H1 (cell line): ENCODE results near the gene ENPP3. TPM values are rescaled to one million over a fixed set of nuclear protein-coding genes. Genes with fewer than 3 reads are reported as not detected.

Experiments used
- CTCF ChIA-PET: fragments of 300-600 bp; sonication (Branson Sonifier 250); formaldehyde crosslinking; loops from one replicate; lab custom pipeline; 2021; ENCODE audit not compliant: partially characterized antibody; lab: Charles Lee
- POLR2A ChIA-PET: fragments of 300-600 bp; sonication (Branson Sonifier 250); formaldehyde crosslinking; loops from one replicate; lab custom pipeline; 2021; ENCODE audit warnings: inconsistent platforms; ENCODE audit not compliant: partially characterized antibody; lab: Charles Lee
- DNase-seq, 2 experiments: peaks; one replicate each; pipeline versions ENCODE4 v3.0.0 to v3.0.0-alpha.2; 2010 to 2022; ENCODE audit warnings: low spot score in 2 of 2, low read depth in 1 of 2, mixed read lengths in 1 of 2
- FAIRE-seq: peaks from 2 replicates; lab custom pipeline; 2011; peaks lifted over from hg19 to GRCh38; lab: Jason Lieb, UNC
- H2AFZ ChIP-seq: 2 replicates; pipeline ENCODE4 v1.8.1; 2012; ENCODE audit warnings: low read length, inconsistent platforms
- H2AK5ac ChIP-seq: 2 replicates; pipeline ENCODE4 v1.6.1; 2013; ENCODE audit warnings: low read depth, low read length
- H2BK120ac ChIP-seq: replicated peaks from 2 replicates; pipeline ENCODE3; 2013; ENCODE audit warnings: low read depth, low read length, inconsistent platforms
- H2BK12ac ChIP-seq: 2 replicates; pipeline ENCODE4 v1.6.1; 2013; ENCODE audit warnings: low read depth, low read length
- H2BK15ac ChIP-seq: 2 replicates; pipeline ENCODE4 v1.6.1; 2013; ENCODE audit warnings: low read length
- H2BK20ac ChIP-seq: 2 replicates; pipeline ENCODE4 v1.6.1; 2013; ENCODE audit warnings: low read length
- H2BK5ac ChIP-seq: 2 replicates; pipeline ENCODE4 v1.6.1; 2013; ENCODE audit warnings: low read depth, low read length
- H3K14ac ChIP-seq: 2 replicates; pipeline ENCODE4 v1.6.1; 2013; ENCODE audit warnings: inconsistent platforms; ENCODE audit not compliant: insufficient read length
- H3K18ac ChIP-seq: 2 replicates; pipeline ENCODE4 v1.6.1; 2013; ENCODE audit warnings: low read length; ENCODE audit errors: extremely low read depth
- H3K23ac ChIP-seq: 2 replicates; pipeline ENCODE4 v1.6.1; 2013; ENCODE audit warnings: inconsistent platforms; ENCODE audit not compliant: insufficient read length
- H3K23me2 ChIP-seq: 2 replicates; pipeline ENCODE4 v1.6.1; 2013; ENCODE audit warnings: low read depth, low read length
- H3K27ac ChIP-seq: 2 replicates; pipeline ENCODE4 v1.6.1; 2011; ENCODE audit warnings: low read depth, low read length, inconsistent platforms
- H3K27me3 ChIP-seq, 4 experiments: replicated peaks in 1 of 4; 1 replicate in 1 of 4; 2 replicates in 3 of 4; pipeline versions ENCODE4 v1.6.1 to v1.8.1; 2011 to 2013; ENCODE audit warnings: low read length in 3 of 4, mild to moderate bottlenecking in 3 of 4, inconsistent platforms in 2 of 4, mixed read lengths in 2 of 4, moderate library complexity in 1 of 4; ENCODE audit not compliant: control insufficient read depth in 3 of 4, insufficient read depth in 3 of 4; ENCODE audit errors: extremely low read depth in 1 of 4
- H3K36me3 ChIP-seq, 4 experiments: 2 replicates each; pipeline versions ENCODE4 v1.6.1 to v1.8.1; 2011 to 2013; ENCODE audit warnings: mild to moderate bottlenecking in 4 of 4, low read length in 3 of 4, moderate library complexity in 2 of 4, control low read depth in 1 of 4, inconsistent platforms in 1 of 4; ENCODE audit not compliant: insufficient read depth in 4 of 4, control insufficient read depth in 2 of 4
- H3K4ac ChIP-seq: replicated peaks from 2 replicates; pipeline ENCODE3; 2013; ENCODE audit warnings: low read length, low read depth, mixed read lengths, inconsistent platforms; ENCODE audit not compliant: insufficient read length
- H3K4me1 ChIP-seq, 4 experiments: replicated peaks in 1 of 4; 1 replicate in 1 of 4; 2 replicates in 3 of 4; pipeline versions ENCODE4 v1.6.1 to v1.8.1; 2011 to 2013; ENCODE audit warnings: low read length in 3 of 4, inconsistent platforms in 2 of 4, mixed read lengths in 1 of 4; ENCODE audit not compliant: insufficient read depth in 4 of 4, control insufficient read depth in 3 of 4
- H3K4me2 ChIP-seq, 2 experiments: 2 replicates each; pipeline versions ENCODE4 v1.6.1 to v1.8.1; 2011 to 2013; ENCODE audit warnings: low read depth in 2 of 2, low read length in 2 of 2, control low read depth in 1 of 2, inconsistent platforms in 1 of 2, mild to moderate bottlenecking in 1 of 2; ENCODE audit not compliant: insufficient read depth in 1 of 2
- H3K4me3 ChIP-seq, 4 experiments: fragments of 200-600, 300-600 bp in 1 of 4; sonication (generic), shearing (Covaris generic), sonication (Bioruptor Twin) in 1 of 4; 2 replicates each; pipeline versions ENCODE4 v1.5.1 to v1.8.1; 2011 to 2016; ENCODE audit warnings: low read length in 4 of 4, low read depth in 3 of 4, control low read depth in 2 of 4, inconsistent platforms in 2 of 4, mild to moderate bottlenecking in 2 of 4, mixed read lengths in 1 of 4, moderate library complexity in 1 of 4; ENCODE audit not compliant: insufficient read depth in 2 of 4; ENCODE audit errors: extremely low read depth in 1 of 4
- H3K56ac ChIP-seq: replicated peaks from 2 replicates; pipeline ENCODE3; 2013; ENCODE audit warnings: low read depth, mild to moderate bottlenecking, mixed read lengths, low read length, inconsistent platforms; ENCODE audit not compliant: insufficient read length
- H3K79me1 ChIP-seq: 2 replicates; pipeline ENCODE4 v1.6.1; 2013; ENCODE audit warnings: low read depth, low read length, control low read depth
- H3K79me2 ChIP-seq, 2 experiments: 2 replicates each; pipeline versions ENCODE4 v1.6.1 to v1.8.1; 2012 to 2013; ENCODE audit warnings: low read length in 2 of 2, mild to moderate bottlenecking in 2 of 2, inconsistent platforms in 1 of 2; ENCODE audit not compliant: insufficient read depth in 2 of 2, control insufficient read depth in 1 of 2
- H3K9ac ChIP-seq, 4 experiments: replicated peaks in 1 of 4; 1 replicate in 1 of 4; 2 replicates in 3 of 4; pipeline versions ENCODE4 v1.6.1 to v1.8.1; 2011 to 2013; ENCODE audit warnings: low read depth in 3 of 4, low read length in 3 of 4, control low read depth in 2 of 4, mild to moderate bottlenecking in 2 of 4, moderate library complexity in 2 of 4, inconsistent platforms in 1 of 4; ENCODE audit errors: extremely low read depth in 1 of 4
- H3K9me3 ChIP-seq, 2 experiments: 2 replicates each; pipeline versions ENCODE4 v1.6.1 to v1.8.1; 2012 to 2013; ENCODE audit warnings: mild to moderate bottlenecking in 2 of 2, moderate library complexity in 2 of 2, control low read depth in 1 of 2, inconsistent platforms in 1 of 2, low read depth in 1 of 2, low read length in 1 of 2, mixed read lengths in 1 of 2; ENCODE audit not compliant: insufficient read depth in 2 of 2
- H4K20me1 ChIP-seq, 2 experiments: replicated peaks in 1 of 2; 2 replicates each; pipeline versions ENCODE3 to v1.8.1; 2011 to 2013; ENCODE audit warnings: inconsistent platforms in 2 of 2, low read length in 2 of 2, mild to moderate bottlenecking in 1 of 2; ENCODE audit not compliant: insufficient read depth in 2 of 2, control insufficient read depth in 1 of 2
- H4K5ac ChIP-seq: 2 replicates; pipeline ENCODE4 v1.6.1; 2013; ENCODE audit warnings: low read length, low read depth, mixed read lengths, inconsistent platforms; ENCODE audit not compliant: insufficient read length
- H4K8ac ChIP-seq: 2 replicates; pipeline ENCODE4 v1.8.0; 2013; ENCODE audit warnings: mild to moderate bottlenecking, moderate library complexity, low read length, inconsistent platforms; ENCODE audit not compliant: insufficient read depth; ENCODE audit errors: extremely low read depth
- H4K91ac ChIP-seq: replicated peaks from 2 replicates; pipeline ENCODE3; 2013; ENCODE audit warnings: low read length, mixed read lengths, inconsistent platforms; ENCODE audit not compliant: insufficient read length
- ASH2L ChIP-seq: fragments of 200-600, 300-600 bp; sonication (generic); IDR thresholded peaks from one replicate; pipeline ENCODE4 v1.7.1; 2017; ENCODE audit warnings: low read length
- CEBPB ChIP-seq: IDR thresholded peaks from 2 replicates; pipeline ENCODE4 v1.6.1; 2012; ENCODE audit warnings: low read depth, low read length
- EGR1 ChIP-seq: IDR thresholded peaks from 2 replicates; pipeline ENCODE4 v1.6.1; 2011; ENCODE audit warnings: low read depth, low read length, borderline replicate concordance
- GTF2F1 ChIP-seq: IDR thresholded peaks from 2 replicates; pipeline ENCODE4 v1.6.1; 2012; ENCODE audit warnings: low read depth, low read length, improper control_type of control experiment, borderline replicate concordance
- JUND ChIP-seq: IDR thresholded peaks from 2 replicates; pipeline ENCODE4 v1.6.1; 2011; ENCODE audit warnings: mild to moderate bottlenecking, improper control_type of control experiment, low read length
- NRF1 ChIP-seq: IDR thresholded peaks from 2 replicates; pipeline ENCODE4 v1.6.1; 2011; ENCODE audit warnings: mild to moderate bottlenecking, low read depth, low read length, improper control_type of control experiment
- RNF2 ChIP-seq: fragments of 200-900, 300-1000 bp; sonication (generic); IDR thresholded peaks from 2 replicates; pipeline ENCODE4 v1.7.1; 2016; ENCODE audit warnings: borderline replicate concordance, low read depth, mild to moderate bottlenecking, antibody characterized with exemption, low read length; ENCODE audit not compliant: poor library complexity, severe bottlenecking; ENCODE audit errors: missing control alignments
- SP1 ChIP-seq: IDR thresholded peaks from 2 replicates; pipeline ENCODE4 v1.6.1; 2011; ENCODE audit warnings: low read depth, low read length
- SP2 ChIP-seq: IDR thresholded peaks from 2 replicates; pipeline ENCODE4 v1.6.1; 2012; ENCODE audit warnings: mild to moderate bottlenecking, low read length, inconsistent platforms
- TCF12 ChIP-seq: IDR thresholded peaks from 2 replicates; pipeline ENCODE4 v1.6.1; 2011; ENCODE audit warnings: low read depth, mild to moderate bottlenecking, low read length
- USF2 ChIP-seq: IDR thresholded peaks from 2 replicates; pipeline ENCODE4 v1.6.1; 2011; ENCODE audit warnings: low read length, improper control_type of control experiment
- WGBS, 2 experiments: shearing (Covaris generic) in 1 of 2; methylation state at CpG; one replicate each; pipeline versions ENCODE4 v1.1.6 to v1.1.7; 2013 to 2015; ENCODE audit warnings: low lambda C conversion rate in 2 of 2, mixed read lengths in 2 of 2, inconsistent platforms in 1 of 2, low coverage in 1 of 2, missing lambda C conversion rate in 1 of 2; ENCODE audit not compliant: insufficient replicate concordance in 2 of 2, insufficient coverage in 1 of 2, insufficient read length in 1 of 2; ENCODE audit errors: extremely low coverage in 1 of 2, missing lambda C conversion rate in 1 of 2; 5-methylcytosine and 5-hydroxymethylcytosine counted together
- polyA plus RNA-seq, 7 experiments: library from polyadenylated mRNA; depleted of rRNA in 3 of 7; stranded (reverse) in 5 of 7; unstranded in 2 of 7; fragments of >200 nt in 5 of 7; fragments of 200-250 nt in 2 of 7; gene quantifications; 1 replicate in 5 of 7; 2 replicates in 1 of 7; 4 replicates in 1 of 7; pipeline versions ENCODE4 v1.2.1 to v1.2.3, GENCODE V29; 2011 to 2013; ENCODE audit warnings: missing spikeins in 2 of 7, mixed read lengths in 2 of 7
- total RNA-seq: library from RNA; stranded (reverse); fragmentation: NEBNext Ultra II Directional; extraction: Animal tissue kit (Norgen Biotek cat#: 25700); gene quantifications from 2 replicates; pipeline ENCODE4 v1.2.1, GENCODE V29; 2021

The ENPP3 gene
- total and polyA plus RNA-seq, 2 of the 8 experiments (the other 6 are each of a cell fraction or from before 2014, with no cell fraction given) = 0.11 TPM; not detected in 1

- Histone ChIP-seq H3K9ac (no peak overlapping the region), H3K79me1 (no peaks in the 10 kb centered on the region), H4K20me1 (no peaks in the 10 kb centered on the region), H4K8ac (no peak overlapping the region), H4K5ac (no peak overlapping the region), H3K4me2 (no peak overlapping the region), H3K18ac (no peak overlapping the region), H3K27me3 (no peaks in the 10 kb centered on the region), H2BK120ac (no peak overlapping the region), H3K23ac (no peak overlapping the region), H3K4me1 (no peaks in the 10 kb centered on the region), H3K4ac (no peak overlapping the region), H3K23me2 (no peaks in the 10 kb centered on the region), H2BK20ac (no peak overlapping the region), H3K79me2 (no peaks in the 10 kb centered on the region), H2AFZ (no peak overlapping the region), H3K9me3 (no peaks in the 10 kb centered on the region), H3K27ac (no peak overlapping the region), H3K56ac (no peak overlapping the region), H2BK12ac (no peak overlapping the region), H3K14ac (no peak overlapping the region), H2BK15ac (no peak overlapping the region), H4K91ac (no peak overlapping the region), H3K4me3 (no peak overlapping the region), H2BK5ac (no peak overlapping the region), H2AK5ac (no peak overlapping the region), H3K36me3 (no peaks in the 10 kb centered on the region; a peak in 1 of 8 replicates)
- WGBS, 2 experiments = 93% methylated on average over 3 of the region's 3 CpGs; no CpG with 5 or more reads in 1 of the 2 experiments
- DNase-seq (no peak), FAIRE-seq (no peak)
- CTCF ChIA-PET = interaction anchor here (0.6 to 1.4 kb wide), 2 partner anchors 60 to 160 kb away, joined by 3 read pairs; no protein-coding TSS in a partner anchor
- POLR2A ChIA-PET = no interaction called here
- no peak for TF ChIP-seq SP2
- no peak for TF ChIP-seq GTF2F1
- TF ChIP-seq EGR1 = no peak
- no peak for TF ChIP-seq RNF2
- TF ChIP-seq ASH2L = no peak
- no peak for TF ChIP-seq CEBPB
- TF ChIP-seq JUND = no peak
- no peak for TF ChIP-seq NRF1
- no peak for TF ChIP-seq SP1
- TF ChIP-seq TCF12 = no peak
- TF ChIP-seq USF2 = no peak
These were observed 118.5 kb downstream of the ENPP3 start for GRCh38 chr6:131755597-131755996.
